PC-9 (cell line): ENCODE results near the gene TRAPPC10. TPM values are rescaled to one million over a fixed set of nuclear protein-coding genes. Genes with fewer than 3 reads are reported as not detected.

Experiments
- BruUV-seq: library from RNA; stranded (reverse); fragments of 400-500 nt; replicated peaks from 2 replicates; lab custom pipeline; 2021; lab: Mats Ljungman, UMichigan
- CTCF ChIA-PET: fragments of 300-600 bp; sonication (Branson Sonifier 250); formaldehyde crosslinking; loops from one replicate; lab custom pipeline; 2022; ENCODE audit warnings: antibody characterized with exemption; lab: Charles Lee
- POLR2A ChIA-PET: fragments of 300-600 bp; sonication (Branson Sonifier 250); formaldehyde crosslinking; loops from one replicate; lab custom pipeline; 2022; ENCODE audit warnings: antibody characterized with exemption; ENCODE audit not compliant: unreplicated experiment; lab: Charles Lee
- DNase-seq, 2 experiments: peaks; one replicate each; pipeline versions ENCODE4 v3.0.0 to v3.0.0-alpha.2; 2015 to 2022; ENCODE audit warnings: mixed read lengths in 1 of 2
- H2AFZ ChIP-seq: fragments of 200-600 bp; sonication (generic); 2 replicates; pipeline ENCODE4 v1.8.1; 2017; ENCODE audit warnings: antibody characterized with exemption
- H3F3A ChIP-seq: fragments of 200-600 bp; sonication (generic); 2 replicates; pipeline ENCODE4 v1.8.1; 2017; ENCODE audit warnings: antibody characterized with exemption, mild to moderate bottlenecking, low read depth; ENCODE audit not compliant: insufficient read depth
- H3K27ac ChIP-seq: fragments of 200-600 bp; sonication (generic); 2 replicates; pipeline ENCODE4 v1.6.1; 2016; ENCODE audit warnings: mixed run types
- H3K27me3 ChIP-seq: fragments of 200-600 bp; sonication (generic); 2 replicates; pipeline ENCODE4 v1.6.1; 2016; ENCODE audit warnings: low read depth, mixed run types; ENCODE audit not compliant: insufficient read depth
- H3K36me3 ChIP-seq: fragments of 200-600 bp; sonication (generic); 2 replicates; pipeline ENCODE4 v1.6.1; 2016; ENCODE audit warnings: low read depth, mixed run types
- H3K4me1 ChIP-seq: fragments of 200-600 bp; sonication (generic); replicated peaks from 2 replicates; pipeline ENCODE4 v1.6.1; 2016; ENCODE audit warnings: mixed run types; ENCODE audit not compliant: insufficient read depth
- H3K4me2 ChIP-seq: fragments of 200-600 bp; sonication (generic); 2 replicates; pipeline ENCODE4 v1.6.1; 2017; ENCODE audit warnings: mixed run types
- H3K4me3 ChIP-seq: fragments of 200-600 bp; sonication (generic); 2 replicates; pipeline ENCODE4 v1.6.1; 2016; ENCODE audit warnings: mixed run types
- H3K79me2 ChIP-seq: fragments of 200-600 bp; sonication (generic); 2 replicates; pipeline ENCODE4 v1.6.1; 2017; ENCODE audit warnings: low read depth, mixed run types
- H3K9me2 ChIP-seq: fragments of 200-600 bp; sonication (generic); 2 replicates; pipeline ENCODE4 v1.8.1; 2017; ENCODE audit warnings: mild to moderate bottlenecking; ENCODE audit not compliant: insufficient read depth
- H3K9me3 ChIP-seq: fragments of 200-600 bp; sonication (generic); 2 replicates; pipeline ENCODE4 v1.8.1; 2016; ENCODE audit warnings: low read depth; ENCODE audit not compliant: insufficient read depth
- H4K20me1 ChIP-seq: fragments of 200-600 bp; sonication (generic); 2 replicates; pipeline ENCODE4 v1.8.1; 2017; ENCODE audit not compliant: insufficient read depth
- EZH2 ChIP-seq: fragments of 200-600 bp; sonication (generic); IDR thresholded peaks from 2 replicates; pipeline ENCODE4 v1.8.0; 2017; ENCODE audit warnings: antibody characterized with exemption, low read depth
- intact Hi-C: fragments of 100-400 bp; cut with micrococcal nuclease; formaldehyde crosslinking; loops from one replicate; pipeline ENCODE4 v1.10.0; 2022; ENCODE audit not compliant: unreplicated experiment
- total RNA-seq: library from RNA; stranded (reverse); gene quantifications from 2 replicates; pipeline ENCODE4 v1.2.3, GENCODE V29; 2021
- TF ChIP-seq, protein P1 (sequence below): fragments of 200-600 bp; sonication (generic); conservative IDR thresholded peaks from 2 replicates; pipeline ENCODE4 v1.6.1; 2017; ENCODE audit warnings: mixed run types, antibody characterized with exemption, mild to moderate bottlenecking, moderate library complexity

The TRAPPC10 gene
- total RNA-seq, 1 experiment from 2014 or later = 27.2 TPM

GRCh38 chr21:44087426-44088400, 75.6 kb downstream of the TRAPPC10 start:
- H3K4me2 ChIP-seq = no peak overlapping the region
- H3K9me3 ChIP-seq = no peaks in the 10 kb centered on the region
- TF ChIP-seq, protein P1, sequence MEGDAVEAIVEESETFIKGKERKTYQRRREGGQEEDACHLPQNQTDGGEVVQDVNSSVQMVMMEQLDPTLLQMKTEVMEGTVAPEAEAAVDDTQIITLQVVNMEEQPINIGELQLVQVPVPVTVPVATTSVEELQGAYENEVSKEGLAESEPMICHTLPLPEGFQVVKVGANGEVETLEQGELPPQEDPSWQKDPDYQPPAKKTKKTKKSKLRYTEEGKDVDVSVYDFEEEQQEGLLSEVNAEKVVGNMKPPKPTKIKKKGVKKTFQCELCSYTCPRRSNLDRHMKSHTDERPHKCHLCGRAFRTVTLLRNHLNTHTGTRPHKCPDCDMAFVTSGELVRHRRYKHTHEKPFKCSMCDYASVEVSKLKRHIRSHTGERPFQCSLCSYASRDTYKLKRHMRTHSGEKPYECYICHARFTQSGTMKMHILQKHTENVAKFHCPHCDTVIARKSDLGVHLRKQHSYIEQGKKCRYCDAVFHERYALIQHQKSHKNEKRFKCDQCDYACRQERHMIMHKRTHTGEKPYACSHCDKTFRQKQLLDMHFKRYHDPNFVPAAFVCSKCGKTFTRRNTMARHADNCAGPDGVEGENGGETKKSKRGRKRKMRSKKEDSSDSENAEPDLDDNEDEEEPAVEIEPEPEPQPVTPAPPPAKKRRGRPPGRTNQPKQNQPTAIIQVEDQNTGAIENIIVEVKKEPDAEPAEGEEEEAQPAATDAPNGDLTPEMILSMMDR = no peak
- TF ChIP-seq EZH2 = no peak
- H3K4me3 ChIP-seq = no peak overlapping the region
- H4K20me1 ChIP-seq = no peaks in the 10 kb centered on the region
- H3K27me3 ChIP-seq = no peaks in the 10 kb centered on the region
- H3F3A ChIP-seq = peaks cover 2% of the 10 kb centered on the region; the same call in 1 of the 2 replicates
- H3K79me2 ChIP-seq = no peaks in the 10 kb centered on the region
- ChIA-PET CTCF (no interaction called here), POLR2A (no interaction called here)
- H3K9me2 ChIP-seq = no peaks in the 10 kb centered on the region
- H2AFZ ChIP-seq = no peak overlapping the region
- H3K4me1 ChIP-seq = peaks cover 14% of the 10 kb centered on the region
- no peak for DNase-seq
- H3K27ac ChIP-seq = no peak overlapping the region
- no TSS peak for BruUV-seq
- H3K36me3 ChIP-seq = no peaks in the 10 kb centered on the region
- intact Hi-C loops = no loop called here

- intact Hi-C loops = no loop called here
- ChIA-PET POLR2A (no interaction called here), CTCF (no interaction called here)
- TF ChIP-seq EZH2 = no peak
- TF ChIP-seq, protein P1 = no peak
- Histone ChIP-seq H4K20me1 (no peaks in the 10 kb centered on the region), H3K27ac (no peak overlapping the region), H3K4me1 (peaks cover 8% of the 10 kb centered on the region), H3K27me3 (no peaks in the 10 kb centered on the region), H3K79me2 (no peaks in the 10 kb centered on the region), H3K9me3 (no peaks in the 10 kb centered on the region), H3K9me2 (no peaks in the 10 kb centered on the region), H3K36me3 (no peaks in the 10 kb centered on the region), H3K4me2 (no peak overlapping the region), H3F3A (no peaks in the 10 kb centered on the region), H3K4me3 (no peak overlapping the region), H2AFZ (no peak overlapping the region)
- DNase-seq = no peak
- BruUV-seq = no TSS peak
Observed at GRCh38 chr21:44088401-44088780, 76.3 kb downstream of the TRAPPC10 start.

GRCh38 chr21:44089001-44089911, 77.1 kb downstream of the TRAPPC10 start:
- no peaks in the 10 kb centered on the region for H3K27me3 ChIP-seq
- H3K9me2 ChIP-seq = no peaks in the 10 kb centered on the region
- no peaks in the 10 kb centered on the region for H3F3A ChIP-seq
- H3K4me2 ChIP-seq = no peak overlapping the region
- DNase-seq = no peak
- TF ChIP-seq, protein P1 = no peak
- no peak for TF ChIP-seq EZH2
- no peak overlapping the region for H2AFZ ChIP-seq
- ChIA-PET POLR2A (no interaction called here), CTCF (no interaction called here)
- intact Hi-C loops = no loop called here
- no peak overlapping the region for H3K4me3 ChIP-seq
- BruUV-seq = no TSS peak
- no peaks in the 10 kb centered on the region for H3K9me3 ChIP-seq
- no peaks in the 10 kb centered on the region for H4K20me1 ChIP-seq
- H3K4me1 ChIP-seq = no peaks in the 10 kb centered on the region
- no peak overlapping the region for H3K27ac ChIP-seq
- H3K36me3 ChIP-seq = 0 out of 2 replicates have a peak, but pooled peaks cover under 1% of the 10 kb centered on the region
- H3K79me2 ChIP-seq = no peaks in the 10 kb centered on the region
